SIG-M5 treated with dmso at 0.1 percent for 504 hours (cell line): ENCODE data around the gene ATP2B2.

Experiments
- DNase-seq: peaks from one replicate; lab custom pipeline; 2025; ENCODE audit not compliant: unreplicated experiment; lab: John Stamatoyannopoulos, UW

Gene ATP2B2

DNA sequence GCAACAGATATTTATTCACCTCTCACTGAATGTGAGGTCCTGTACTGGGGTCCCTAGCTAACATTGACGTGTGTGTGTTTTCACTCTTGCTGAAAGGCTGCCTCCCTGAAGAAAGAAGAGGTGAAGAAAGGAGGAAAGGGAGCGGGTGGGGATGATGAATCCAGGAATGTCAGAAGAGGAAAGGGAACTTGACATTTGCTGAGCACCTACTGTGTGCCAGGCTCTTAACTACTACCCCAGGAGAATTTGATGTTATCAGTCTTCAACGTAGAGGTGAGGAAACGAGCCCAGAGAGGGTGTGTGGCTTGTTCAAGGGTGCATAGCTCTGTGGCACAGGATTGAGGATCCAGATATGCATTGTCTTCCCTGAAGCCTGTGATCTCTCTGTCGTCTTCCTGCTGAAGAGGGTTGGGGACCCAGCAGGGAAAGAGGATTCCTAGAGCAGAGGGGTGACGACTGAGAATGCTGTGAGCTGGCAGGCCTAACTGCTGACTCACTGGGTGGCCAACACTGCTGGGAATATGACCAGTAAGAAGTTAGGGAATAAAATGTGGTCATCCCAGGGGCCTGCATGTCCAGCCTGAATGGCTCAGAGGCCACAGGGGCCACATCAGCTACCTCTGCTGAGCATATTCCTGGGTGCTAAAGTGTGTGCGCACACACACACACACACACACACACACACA lies 6.6 kb upstream of the ATP2B2 start:
- no peak for DNase-seq

- no peak for DNase-seq
Observed at GRCh38 chr3:10510743-10511432, 5.5 kb upstream of the ATP2B2 start.

GRCh38 chr3:10510086-10510742 lies 4.8 kb upstream of the ATP2B2 start:
- DNase-seq: no peak

GRCh38 chr3:10509325-10509724 lies 3.9 kb upstream of the ATP2B2 start:
- DNase-seq: no peak

DNA sequence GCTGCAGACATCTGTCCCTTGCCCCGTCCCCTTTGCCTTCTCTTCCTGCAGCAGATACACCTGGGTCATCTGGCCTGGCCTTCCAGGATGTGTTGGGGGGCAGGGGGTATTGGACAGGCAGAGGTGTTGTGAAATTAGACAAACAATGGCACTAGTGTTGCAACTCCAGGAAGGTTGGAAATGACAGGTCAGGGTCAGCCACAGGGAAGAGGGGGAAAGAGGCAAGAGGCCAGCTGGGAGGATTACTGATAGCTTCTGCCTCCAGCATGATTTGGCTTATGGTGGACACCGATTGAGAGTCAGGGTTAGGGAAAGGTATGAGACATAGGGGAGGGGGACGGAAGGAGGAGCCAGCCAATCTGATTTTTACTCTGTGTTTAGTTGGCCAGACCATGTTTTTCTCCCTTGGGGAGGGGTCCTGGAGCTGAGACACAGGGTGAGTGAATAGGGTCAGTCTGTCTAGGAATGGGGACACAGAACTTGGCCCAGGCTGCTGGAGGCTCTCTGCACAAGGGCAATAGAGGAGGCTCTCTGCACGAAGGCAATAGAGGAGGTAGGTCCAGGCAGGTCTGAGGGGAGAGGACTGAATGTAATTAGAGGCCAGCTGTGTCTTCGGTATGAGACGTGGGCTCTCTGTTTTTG lies 3.4 kb upstream of the ATP2B2 start:
- no peak for DNase-seq

DNA sequence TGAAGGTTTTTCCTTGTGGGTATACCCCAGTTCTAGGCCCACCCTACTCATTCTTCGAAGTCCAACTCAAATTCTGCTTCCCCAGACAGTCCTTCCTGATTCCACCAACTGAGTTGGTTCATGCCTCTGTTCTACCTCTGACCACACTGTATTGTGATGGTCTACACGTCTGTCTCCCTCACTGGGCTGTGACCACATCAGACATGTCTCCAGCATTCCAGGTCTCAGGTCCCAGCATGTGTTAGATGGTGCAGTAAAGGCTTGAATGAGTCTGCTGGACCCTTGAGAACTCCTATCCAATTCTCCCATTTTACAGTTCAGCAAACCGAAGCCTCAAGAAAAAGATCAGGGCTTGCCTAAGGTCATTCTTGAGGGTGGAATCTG lies 2.8 kb upstream of the ATP2B2 start:
- no peak for DNase-seq

DNA sequence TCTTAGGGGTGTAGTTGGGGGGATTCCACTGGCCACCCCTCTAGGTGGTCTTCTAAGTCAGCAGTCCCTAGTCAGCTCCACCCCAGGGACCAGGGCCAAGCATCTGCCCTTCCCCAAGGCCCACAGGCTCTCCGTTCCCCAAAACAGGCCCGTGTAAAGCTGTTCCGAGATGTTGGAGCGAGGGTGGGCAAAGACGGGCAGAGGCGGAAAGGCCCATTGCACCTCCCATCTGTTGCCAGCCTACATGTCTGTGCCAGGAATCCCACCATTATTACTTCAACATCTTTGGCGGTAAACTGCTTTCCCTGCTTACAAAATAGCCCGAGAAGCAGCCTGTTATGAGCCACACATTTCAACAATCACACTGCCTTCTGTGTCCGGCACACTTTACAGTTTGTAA lies 1.9 kb upstream of the ATP2B2 start:
- no peak for DNase-seq

DNA sequence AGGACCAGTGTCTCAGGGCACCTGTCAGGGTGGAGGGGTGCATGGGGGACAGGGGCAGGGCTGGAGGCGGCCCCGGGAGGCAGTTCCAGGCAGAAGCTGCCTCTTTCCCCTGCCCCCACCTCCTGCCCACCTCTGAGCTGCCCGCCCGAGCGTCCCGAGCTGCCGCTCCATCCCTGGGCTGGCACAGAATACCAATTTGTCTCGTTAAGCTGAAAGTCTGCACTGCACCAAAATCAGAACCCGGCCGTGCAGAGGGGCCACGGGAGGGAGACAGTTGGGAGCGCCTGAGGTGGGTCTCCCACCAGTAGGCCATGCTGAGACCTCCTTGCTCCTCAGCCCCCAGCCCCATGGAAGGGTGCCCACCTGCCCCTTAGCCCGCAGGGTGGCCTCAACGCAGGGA lies 1.3 kb upstream of the ATP2B2 start:
- DNase-seq: no peak

GRCh38 chr3:10505791-10506585 lies 602 bp upstream of the ATP2B2 start:
- no peak for DNase-seq

GRCh38 chr3:10504171-10505049 lies 976 bp downstream of the ATP2B2 start:
- DNase-seq: no peak

DNA sequence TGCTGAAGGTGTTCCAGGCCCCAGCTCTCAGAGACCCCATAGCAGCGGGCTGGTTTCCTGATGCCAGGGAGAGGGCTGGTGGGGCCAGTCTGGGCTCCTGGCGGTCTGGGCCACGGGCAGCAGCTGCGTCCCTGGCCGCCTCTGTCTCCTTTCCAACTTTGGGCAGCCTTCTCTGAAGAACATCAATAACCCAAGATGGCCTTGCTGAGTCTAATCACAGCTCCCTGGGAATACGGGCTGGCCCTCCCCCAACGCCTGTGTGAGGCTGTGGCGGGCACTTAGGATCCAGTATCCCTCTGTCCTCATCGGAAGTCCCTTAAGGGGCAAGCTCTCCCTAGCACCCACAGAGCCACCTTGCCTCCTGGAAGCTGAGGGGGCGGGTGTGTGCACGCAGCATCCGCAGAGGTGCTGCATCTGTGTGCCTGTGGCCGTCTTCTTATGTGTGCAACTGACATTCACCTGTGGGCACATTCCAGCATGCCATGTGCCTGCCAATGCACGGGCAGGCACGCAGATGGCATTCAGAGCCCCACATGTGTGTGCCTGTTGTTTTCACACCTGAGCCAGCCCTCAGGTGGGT lies 2.1 kb downstream of the ATP2B2 start:
- no peak for DNase-seq

- DNase-seq: no peak
Observed at GRCh38 chr3:10502185-10502880, 3.1 kb downstream of the ATP2B2 start.

DNA sequence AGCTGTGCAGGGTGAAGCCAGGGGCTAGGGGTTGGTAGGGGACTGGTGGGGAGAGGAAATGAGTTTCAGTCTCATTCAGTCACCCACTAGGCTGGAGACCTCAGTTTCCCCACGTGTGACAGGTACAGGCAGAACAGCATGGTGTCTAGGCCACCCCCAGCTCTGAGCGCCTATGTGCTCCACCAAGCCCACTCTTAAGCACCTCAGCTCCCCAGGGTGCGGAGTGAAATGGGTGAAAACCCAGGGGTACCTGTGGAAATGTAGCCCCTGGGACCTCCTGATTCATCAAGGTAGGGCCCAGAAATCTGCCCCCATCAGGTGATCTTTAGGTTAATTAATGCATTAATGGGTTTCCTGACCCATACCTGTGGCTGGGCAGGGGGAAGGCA lies 3.7 kb downstream of the ATP2B2 start:
- no peak for DNase-seq

DNA sequence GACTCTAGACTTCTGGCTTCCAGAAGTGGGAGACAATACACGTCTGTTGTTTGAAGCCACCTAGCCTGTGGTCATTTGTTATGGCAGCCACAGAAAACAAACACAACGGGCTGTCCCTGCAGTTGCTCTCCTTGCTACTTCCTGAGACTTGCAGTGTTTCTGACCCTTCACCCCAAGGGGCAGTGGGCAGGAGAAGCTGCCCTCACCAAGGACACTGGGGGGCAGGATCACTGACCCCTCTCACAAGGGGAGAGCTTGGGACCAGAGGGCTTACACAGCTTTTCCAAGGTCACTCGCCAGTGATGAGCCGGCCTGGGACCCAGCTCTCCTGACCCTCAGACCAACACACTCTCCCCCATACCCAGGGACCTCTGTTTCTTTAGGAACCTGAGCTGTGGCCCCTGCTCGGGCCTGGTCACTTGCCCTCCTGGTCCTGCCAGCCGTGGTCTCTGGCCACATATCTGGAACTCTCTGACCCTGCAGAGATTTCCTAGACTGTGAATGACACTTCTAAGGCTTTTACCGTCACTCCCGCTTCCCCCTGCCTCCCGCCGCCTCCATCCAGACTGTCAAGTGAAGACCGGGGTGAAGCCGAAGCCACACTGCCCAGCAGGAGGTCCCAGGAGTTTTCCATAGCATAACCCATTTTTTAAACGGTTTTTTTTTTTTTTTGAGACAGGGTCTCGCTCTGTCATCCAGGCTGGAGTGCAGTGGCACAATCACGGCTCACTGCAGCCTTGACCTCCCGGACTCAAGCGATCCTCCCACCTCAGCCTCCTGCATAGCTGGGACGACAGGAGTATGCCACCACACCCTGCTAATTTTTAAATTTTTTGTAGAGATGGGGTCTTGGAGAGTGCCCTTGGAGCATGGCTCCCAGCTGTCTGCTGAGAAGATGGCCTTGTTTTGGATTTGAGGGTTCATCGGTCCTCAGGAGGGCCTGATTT lies 4.4 kb downstream of the ATP2B2 start:
- no peak for DNase-seq

DNA sequence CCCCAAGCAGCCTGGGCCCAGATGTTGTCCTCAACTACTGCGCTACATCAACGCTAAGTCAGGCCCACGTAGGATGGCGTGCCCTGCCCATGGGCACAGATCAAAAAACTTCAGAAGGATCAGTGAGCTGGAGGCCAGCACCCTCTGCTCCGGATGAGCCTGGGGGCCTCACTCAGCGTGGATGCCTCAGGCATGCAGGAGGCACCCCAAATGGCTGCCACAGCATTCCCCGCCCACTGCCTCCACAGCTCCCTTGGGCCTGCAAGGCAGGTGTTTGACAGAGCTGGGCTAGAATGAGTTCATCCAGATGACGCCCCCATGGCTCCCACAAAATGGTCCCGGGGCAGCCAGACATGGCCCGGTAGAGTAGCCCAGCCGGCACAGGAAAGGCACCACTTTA lies 7.1 kb downstream of the ATP2B2 start:
- DNase-seq: no peak

- no peak for DNase-seq
Observed at GRCh38 chr3:10497439-10497838, 7.9 kb downstream of the ATP2B2 start.

DNA sequence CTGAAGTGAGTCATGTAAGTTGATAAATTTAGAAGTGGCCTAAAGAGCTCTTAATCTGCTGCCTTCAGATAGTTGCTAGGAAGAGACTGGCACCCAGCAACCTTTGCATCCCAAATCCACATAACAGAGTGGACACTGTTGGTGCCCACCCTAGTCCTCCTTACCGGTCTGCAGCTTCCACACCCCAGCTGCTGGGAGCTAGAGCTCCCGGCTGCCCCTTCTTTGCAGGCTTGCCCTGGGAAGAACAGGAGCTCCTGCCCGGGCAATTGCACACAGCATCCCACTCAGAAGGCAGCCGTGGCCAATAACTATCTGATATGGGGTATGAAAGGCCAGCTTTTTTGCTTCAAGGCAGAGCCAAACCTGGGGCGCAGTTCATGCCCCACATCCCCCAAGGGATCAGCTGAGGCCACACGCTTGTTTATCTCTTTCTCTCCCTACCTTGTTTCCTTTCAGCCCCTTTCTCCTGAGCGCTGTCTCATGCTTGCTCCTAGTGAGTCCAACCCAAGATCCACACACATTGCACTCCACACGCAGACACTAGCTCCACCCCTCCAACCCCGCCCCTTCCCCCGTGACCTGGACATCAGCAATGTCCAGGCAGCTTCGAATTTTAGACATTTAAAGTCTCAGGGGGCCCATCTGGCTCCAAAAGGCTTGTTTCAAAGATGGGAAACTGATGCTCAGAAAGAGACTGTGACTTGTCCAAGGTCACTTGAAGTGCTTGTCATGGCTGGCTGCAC lies 9.1 kb downstream of the ATP2B2 start:
- DNase-seq: no peak
